Mesodermal cell (in vitro differentiated cells): ENCODE results near the gene CEP57L1. TPM values are rescaled to one million over a fixed set of nuclear protein-coding genes. Genes with fewer than 3 reads are reported as not detected.
A peak's percentile ranks its signal among the peaks of the same experiment; 100 is the strongest.

Source experiments
- H3K27ac ChIP-seq: 2 replicates; pipeline ENCODE4 v1.7.0; 2013; ENCODE audit warnings: mild to moderate bottlenecking, low read depth, low read length, moderate library complexity; ENCODE audit not compliant: severe bottlenecking
- H3K36me3 ChIP-seq: 2 replicates; pipeline ENCODE4 v1.7.1; 2013; ENCODE audit warnings: mild to moderate bottlenecking, low read length, moderate library complexity; ENCODE audit not compliant: control insufficient read depth, insufficient read depth
- H3K4me1 ChIP-seq: one replicate; pipeline ENCODE4 v1.7.1; 2013; ENCODE audit warnings: mild to moderate bottlenecking, low read length; ENCODE audit not compliant: insufficient read depth, control insufficient read depth, poor library complexity, severe bottlenecking
- H3K4me3 ChIP-seq: 2 replicates; pipeline ENCODE4 v1.7.0; 2013; ENCODE audit warnings: low read length, control low read depth, mild to moderate bottlenecking; ENCODE audit not compliant: insufficient read depth, poor library complexity, severe bottlenecking; ENCODE audit errors: extremely low read depth
- H3K9me3 ChIP-seq: 2 replicates; pipeline ENCODE4 v1.7.1; 2013; ENCODE audit warnings: mild to moderate bottlenecking, low read length, moderate library complexity; ENCODE audit not compliant: control insufficient read depth
- WGBS, 2 experiments: methylation state at CpG; one replicate each; pipeline ENCODE4 v1.1.5; 2013; ENCODE audit warnings: missing lambda C conversion rate in 2 of 2; ENCODE audit not compliant: insufficient coverage in 2 of 2; 5-methylcytosine and 5-hydroxymethylcytosine counted together
- polyA plus RNA-seq, 2 experiments: library from polyadenylated mRNA; stranded (reverse); fragments of 50-300 nt; gene quantifications; one replicate each; pipeline ENCODE4 v1.2.3, GENCODE V29; 2013

The CEP57L1 gene
- 30.8 TPM for polyA plus RNA-seq (2013, experiment 1 of 2)
- 34.5 TPM for polyA plus RNA-seq (2013, experiment 2 of 2)

DNA sequence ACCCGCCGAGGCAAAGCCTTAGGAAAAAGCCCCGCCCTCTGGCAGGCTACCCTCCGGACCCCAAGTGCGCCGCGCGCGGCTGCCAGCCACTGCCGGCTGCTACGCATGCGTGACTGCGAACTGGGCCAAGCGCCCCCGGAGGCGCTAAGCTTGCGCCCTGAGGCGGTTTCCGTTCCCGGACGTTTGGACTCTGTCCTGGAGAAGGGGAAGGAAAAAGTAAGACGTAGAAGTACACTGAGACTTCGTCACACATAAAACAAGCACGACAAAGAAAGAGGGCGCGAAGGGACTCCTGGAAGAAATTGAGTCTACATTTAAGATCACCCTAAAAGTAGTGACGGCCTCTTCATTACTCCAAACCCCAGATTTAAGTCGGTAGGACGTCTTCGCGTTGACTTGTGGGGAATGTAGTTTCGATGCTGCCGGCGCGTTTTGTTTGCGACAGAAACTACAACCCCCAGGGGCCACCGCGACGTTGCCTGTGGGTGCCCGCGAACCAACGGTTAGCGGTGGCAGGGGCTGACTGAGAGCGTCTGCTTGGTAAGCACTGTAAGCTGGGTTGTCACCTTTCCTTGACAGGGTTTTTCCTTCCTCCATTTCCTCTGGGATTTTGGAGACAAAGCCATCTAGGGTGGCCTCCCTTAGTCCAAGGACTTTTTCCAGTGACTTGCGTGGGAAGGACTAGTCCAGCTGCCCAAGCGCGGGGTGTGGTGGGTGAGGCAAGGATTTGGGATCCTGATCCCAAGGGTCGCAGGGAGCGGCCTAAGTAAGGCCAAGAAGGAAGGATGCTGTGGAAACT is at the start of gene CEP57L1:
TSS of gene CEP57L1 (plus strand) at position 472 of the 799 bp plus-strand sequence. CDS start 49,715 bp downstream, outside the sequence.
- Histone ChIP-seq H3K4me1 (peaks cover 15% of the 10 kb centered on the region), H3K27ac (peak within 1 kb of the TSS; percentile 98), H3K36me3 (no peaks in the 10 kb centered on the region), H3K4me3 (peak within 1 kb of the TSS; percentile 70), H3K9me3 (no peaks in the 10 kb centered on the region)
- 0 to 1% methylated on average over 25 to 36 of the region's 49 CpGs for WGBS, 2 experiments

GRCh38 chr6:109048176-109048575 is 47.1 kb upstream of the CEP57L1 start:
- no CpG with 5 or more reads among the region's 1 CpG for WGBS, 2 experiments
- Histone ChIP-seq H3K9me3 (peaks cover 3% of the 10 kb centered on the region), H3K27ac (no peak overlapping the region), H3K4me1 (peaks cover 4% of the 10 kb centered on the region), H3K4me3 (no peak overlapping the region), H3K36me3 (no peaks in the 10 kb centered on the region)

GRCh38 chr6:109048670-109049415 is 46.5 kb upstream of the CEP57L1 start:
- peaks cover 4% of the 10 kb centered on the region for H3K4me1 ChIP-seq
- no peak overlapping the region for H3K27ac ChIP-seq
- peaks cover 3% of the 10 kb centered on the region for H3K9me3 ChIP-seq
- H3K36me3 ChIP-seq, result no peaks in the 10 kb centered on the region
- 80 to 88% methylated on average over 1 of the region's 3 CpGs for WGBS, 2 experiments
- no peak overlapping the region for H3K4me3 ChIP-seq

DNA sequence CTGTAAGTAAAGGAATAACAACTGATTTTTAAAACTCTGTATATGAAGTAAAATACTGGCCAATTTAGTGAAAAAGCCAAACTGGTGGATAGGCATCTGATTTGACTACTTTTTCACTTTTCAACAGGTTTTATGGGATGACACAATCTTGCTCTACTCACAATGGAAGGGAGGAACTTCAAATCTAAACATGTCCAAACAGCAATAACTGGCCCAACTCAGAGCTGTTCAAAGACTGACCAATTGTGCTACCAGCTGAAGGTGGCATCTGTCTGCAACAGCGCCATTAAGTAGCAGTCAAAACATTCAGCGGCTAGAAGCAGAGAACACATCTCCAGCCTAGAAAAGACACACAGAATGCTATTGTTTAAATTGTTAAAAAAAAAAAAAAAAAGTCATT is 45.3 kb upstream of the CEP57L1 start:
- WGBS, 2 experiments, result no CpG with 5 or more reads among the region's 2 CpGs
- H3K27ac ChIP-seq, result no peak overlapping the region

GRCh38 chr6:109050447-109051102 is 44.7 kb upstream of the CEP57L1 start:
- H3K4me3 ChIP-seq, result no peak overlapping the region
- no peaks in the 10 kb centered on the region for H3K36me3 ChIP-seq
- peaks cover 4% of the 10 kb centered on the region for H3K4me1 ChIP-seq
- peaks cover 3% of the 10 kb centered on the region for H3K9me3 ChIP-seq
- H3K27ac ChIP-seq, result no peak overlapping the region
- 80% methylated on average over 1 of the region's 1 CpG; no CpG with 5 or more reads in 1 of the 2 experiments for WGBS, 2 experiments

More for the DNA sequence above, 45.3 kb upstream of the CEP57L1 start:
- Histone ChIP-seq H3K9me3 (peaks cover 3% of the 10 kb centered on the region), H3K4me1 (peaks cover 4% of the 10 kb centered on the region), H3K36me3 (no peaks in the 10 kb centered on the region), H3K4me3 (no peak overlapping the region)

- no peak overlapping the region for H3K27ac ChIP-seq
- WGBS, 2 experiments, result 57 to 71% methylated on average over 1 of the region's 1 CpG
- H3K36me3 ChIP-seq, result no peaks in the 10 kb centered on the region
- H3K4me1 ChIP-seq, result peaks cover 7% of the 10 kb centered on the region
- H3K9me3 ChIP-seq, result peaks cover 3% of the 10 kb centered on the region
- H3K4me3 ChIP-seq, result no peak overlapping the region
Observed at GRCh38 chr6:109051301-109052017, 43.8 kb upstream of the CEP57L1 start.

DNA sequence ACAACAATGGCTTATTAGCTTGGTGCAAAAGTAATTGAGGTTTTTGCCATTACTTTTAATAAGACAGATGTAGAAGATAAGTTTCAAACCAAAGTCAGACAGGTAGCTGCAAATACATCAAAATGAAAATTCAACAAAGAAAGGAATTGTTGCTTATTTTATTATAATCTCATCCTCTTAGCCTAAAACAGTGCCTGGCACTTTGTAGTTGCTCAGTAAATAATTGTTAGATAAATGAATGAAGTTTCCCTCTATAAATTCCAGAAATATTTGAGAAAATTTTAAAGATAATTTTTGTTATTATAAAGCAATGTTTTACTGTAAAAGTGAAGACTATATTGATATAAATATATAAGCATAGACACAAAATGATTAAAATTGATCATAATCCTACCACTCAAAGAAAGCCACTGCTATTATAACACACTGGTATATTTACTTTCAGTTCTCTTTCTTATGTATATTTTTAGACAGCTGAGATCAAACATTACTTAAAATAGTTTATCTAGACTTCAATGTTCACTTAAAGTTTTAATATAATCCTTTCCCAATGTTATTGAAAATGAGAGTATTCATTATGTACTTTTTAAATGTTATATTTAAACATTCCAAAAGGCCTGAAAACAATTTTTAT is 43.2 kb upstream of the CEP57L1 start:
- Histone ChIP-seq H3K4me1 (peaks cover 7% of the 10 kb centered on the region), H3K36me3 (no peaks in the 10 kb centered on the region), H3K27ac (no peak overlapping the region), H3K4me3 (no peak overlapping the region), H3K9me3 (peaks cover 3% of the 10 kb centered on the region)

- Histone ChIP-seq H3K27ac (no peak overlapping the region), H3K9me3 (peaks cover 3% of the 10 kb centered on the region), H3K4me3 (no peak overlapping the region), H3K4me1 (peaks cover 7% of the 10 kb centered on the region), H3K36me3 (no peaks in the 10 kb centered on the region)
- 89 to 100% methylated on average over 1 to 3 of the region's 4 CpGs for WGBS, 2 experiments
Observed at GRCh38 chr6:109052852-109053251, 42.5 kb upstream of the CEP57L1 start.

GRCh38 chr6:109053336-109053735 is 42.0 kb upstream of the CEP57L1 start:
- peaks cover 7% of the 10 kb centered on the region for H3K4me1 ChIP-seq
- H3K36me3 ChIP-seq, result no peaks in the 10 kb centered on the region
- no peaks in the 10 kb centered on the region for H3K9me3 ChIP-seq
- no peak overlapping the region for H3K27ac ChIP-seq
- H3K4me3 ChIP-seq, result no peak overlapping the region
- WGBS, 2 experiments, result 100% methylated on average over 1 of the region's 2 CpGs; no CpG with 5 or more reads in 1 of the 2 experiments

- Histone ChIP-seq H3K4me3 (no peak overlapping the region), H3K36me3 (no peaks in the 10 kb centered on the region), H3K9me3 (no peaks in the 10 kb centered on the region), H3K4me1 (peaks cover 10% of the 10 kb centered on the region), H3K27ac (no peak overlapping the region)
- WGBS, 2 experiments, result no CpG with 5 or more reads among the region's 1 CpG
Observed at GRCh38 chr6:109055771-109056235, 39.5 kb upstream of the CEP57L1 start.
